PC-3 (cell line): ENCODE results near the gene PARP15.

ENCODE experiments used
- EZH2 ChIP-seq: fragments of 300-600 bp; sonication (generic); IDR thresholded peaks from one replicate; pipeline ENCODE4 v1.6.1; 2017; ENCODE audit warnings: antibody characterized with exemption, mild to moderate bottlenecking, low read length; ENCODE audit not compliant: unreplicated experiment
- EZH2phosphoT487 ChIP-seq: fragments of 300-600 bp; sonication (generic); IDR thresholded peaks from 2 replicates; pipeline ENCODE4 v1.6.1; 2018; ENCODE audit warnings: mild to moderate bottlenecking, antibody characterized with exemption, low read length, borderline replicate concordance
- TF ChIP-seq, protein P1 (sequence below): fragments of 300-600 bp; sonication (generic); conservative IDR thresholded peaks from 2 replicates; pipeline ENCODE4 v1.5.1; 2017; ENCODE audit warnings: antibody characterized with exemption, low read depth, mild to moderate bottlenecking, low read length

DNA sequence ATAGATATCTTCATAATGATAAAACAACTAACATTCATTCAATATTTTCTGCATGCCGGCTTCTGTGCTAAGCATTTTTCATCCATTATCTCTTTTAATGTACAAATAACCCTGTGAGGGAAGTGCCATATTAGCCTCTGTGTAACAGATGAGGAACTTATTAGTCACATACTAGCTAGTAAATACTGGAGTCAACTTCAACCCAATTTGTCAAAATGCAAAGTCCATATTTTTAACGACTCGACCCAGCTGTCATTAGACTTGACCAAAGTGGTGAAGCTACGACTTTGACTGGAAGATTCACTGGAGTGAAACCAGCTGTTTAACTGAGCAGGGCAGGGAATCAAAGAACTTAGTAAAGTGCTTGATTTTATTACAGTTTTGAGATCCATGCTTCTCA is 41.6 kb downstream of the PARP15 start:
- TF ChIP-seq, protein P1, sequence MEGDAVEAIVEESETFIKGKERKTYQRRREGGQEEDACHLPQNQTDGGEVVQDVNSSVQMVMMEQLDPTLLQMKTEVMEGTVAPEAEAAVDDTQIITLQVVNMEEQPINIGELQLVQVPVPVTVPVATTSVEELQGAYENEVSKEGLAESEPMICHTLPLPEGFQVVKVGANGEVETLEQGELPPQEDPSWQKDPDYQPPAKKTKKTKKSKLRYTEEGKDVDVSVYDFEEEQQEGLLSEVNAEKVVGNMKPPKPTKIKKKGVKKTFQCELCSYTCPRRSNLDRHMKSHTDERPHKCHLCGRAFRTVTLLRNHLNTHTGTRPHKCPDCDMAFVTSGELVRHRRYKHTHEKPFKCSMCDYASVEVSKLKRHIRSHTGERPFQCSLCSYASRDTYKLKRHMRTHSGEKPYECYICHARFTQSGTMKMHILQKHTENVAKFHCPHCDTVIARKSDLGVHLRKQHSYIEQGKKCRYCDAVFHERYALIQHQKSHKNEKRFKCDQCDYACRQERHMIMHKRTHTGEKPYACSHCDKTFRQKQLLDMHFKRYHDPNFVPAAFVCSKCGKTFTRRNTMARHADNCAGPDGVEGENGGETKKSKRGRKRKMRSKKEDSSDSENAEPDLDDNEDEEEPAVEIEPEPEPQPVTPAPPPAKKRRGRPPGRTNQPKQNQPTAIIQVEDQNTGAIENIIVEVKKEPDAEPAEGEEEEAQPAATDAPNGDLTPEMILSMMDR: no peak
- no peak for TF ChIP-seq EZH2
- TF ChIP-seq EZH2phosphoT487: no peak
